Lower leg skin (tissue), 3 donors: ENCODE data around the gene AMIGO1.

Source experiments
- CTCF ChIP-seq, 3 donors: fragments of 450-650 bp; IDR thresholded peaks; one replicate each; pipeline ENCODE4 v1.5.1; 2016; ENCODE audit warnings: antibody characterized with exemption in 3 of 3, mild to moderate bottlenecking in 3 of 3, moderate library complexity in 2 of 3
- POLR2A ChIP-seq, 2 donors: fragments of 450-650 bp; IDR thresholded peaks; one replicate each; pipeline ENCODE4 v1.6.1; 2016 to 2017; ENCODE audit warnings: antibody characterized with exemption in 2 of 2, mild to moderate bottlenecking in 1 of 2, moderate library complexity in 1 of 2

- TF ChIP-seq CTCF (IDR thresholded peaks at IDR 0.05) (no peak), POLR2A (IDR thresholded peaks at IDR 0.05) (no peak)
These were observed 33.1 kb upstream of the AMIGO1 start for GRCh38 chr1:109542657-109543056.
